NCI-H526 treated with DMSO at 0.1 percent for 48 hours (cell line): ENCODE data around the gene FREM1.
A peak's percentile ranks its signal among the peaks of the same experiment; 100 is the strongest.

Experiments
- DNase-seq: peaks from one replicate; lab custom pipeline; 2025; lab: John Stamatoyannopoulos, UW

Gene FREM1

DNA sequence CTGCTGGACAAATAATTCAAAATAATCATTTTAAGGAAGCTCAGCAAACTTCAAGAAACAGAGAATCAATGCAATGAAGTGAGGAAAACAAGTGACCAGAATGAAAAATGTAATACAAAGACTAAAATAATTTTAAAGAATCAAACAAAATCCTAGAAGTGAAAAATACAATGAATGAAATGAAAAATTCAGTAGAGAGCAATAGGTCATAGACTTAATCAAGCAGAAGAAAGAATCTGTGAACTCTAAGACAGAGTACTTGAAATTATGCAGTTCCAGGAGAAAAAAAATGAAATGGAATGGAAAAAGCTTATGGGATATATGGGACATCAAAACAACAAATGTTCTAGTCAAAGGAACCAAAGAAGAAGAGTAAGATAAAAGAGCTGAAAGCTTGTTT, 205.1 kb downstream of the FREM1 start:
- no peak for DNase-seq

GRCh38 chr9:14704281-14704680, 205.9 kb downstream of the FREM1 start:
- DNase-seq: no peak

GRCh38 chr9:14702200-14702720, 208.0 kb downstream of the FREM1 start:
- no peak for DNase-seq

GRCh38 chr9:14693251-14693861, 216.9 kb downstream of the FREM1 start, which contains the start of gene ZDHHC21:
Gene ZDHHC21, minus strand, starts transcription at chr9:14693432. Its CDS starts 19,092 bp downstream, at chr9:14674340.
- DNase-seq: peak; percentile 89

DNA sequence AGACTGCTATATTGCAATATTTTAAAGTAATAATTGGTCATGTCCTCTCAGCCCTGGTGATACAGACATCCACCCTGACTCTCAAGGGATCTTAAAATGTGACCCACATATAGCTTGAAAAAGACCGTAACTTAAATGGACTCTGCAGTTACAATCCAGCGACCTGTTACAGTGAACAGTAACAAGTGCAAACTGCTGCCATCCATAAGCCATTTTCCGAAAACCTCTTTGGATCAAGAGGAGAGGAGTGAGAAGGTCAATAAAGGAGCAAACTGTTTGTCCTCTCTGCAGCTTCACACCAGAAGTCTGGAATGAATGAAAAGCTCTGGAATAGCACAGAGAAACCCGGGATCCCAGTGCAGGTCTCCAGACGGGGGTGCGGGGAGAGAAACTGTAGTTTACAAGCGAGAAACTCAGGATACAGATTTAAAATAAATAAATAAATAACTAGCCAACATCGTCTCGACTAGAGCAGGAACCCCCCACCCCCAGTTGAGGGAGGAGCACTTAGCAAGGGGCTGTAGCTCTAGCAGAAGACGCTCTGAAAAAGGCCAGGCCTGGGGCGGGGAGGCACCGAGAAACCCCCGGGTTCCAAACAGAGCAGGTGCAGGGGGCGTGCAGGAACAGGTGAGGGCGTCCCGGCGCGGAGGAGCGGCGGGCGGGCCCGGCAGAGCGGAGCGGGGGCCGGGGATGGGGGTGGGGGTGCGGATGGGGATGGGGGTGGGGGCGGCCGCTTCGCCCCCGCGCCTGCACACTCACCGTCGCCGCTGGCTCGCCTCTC, 217.6 kb downstream of the FREM1 start:
- DNase-seq: peak; percentile 76

GRCh38 chr9:14690948-14691730, 219.1 kb downstream of the FREM1 start:
- DNase-seq: no peak

GRCh38 chr9:14687042-14687719, 223.0 kb downstream of the FREM1 start:
- no peak for DNase-seq

- no peak for DNase-seq
Measured at GRCh38 chr9:14686168-14686567, 224.1 kb downstream of the FREM1 start.
